ENCODE data around the gene APBA1. TPM values are rescaled to one million over a fixed set of nuclear protein-coding genes. Genes with fewer than 3 reads are reported as not detected.

Gene APBA1
- polyA plus RNA-seq, 1 of the 3 experiments (the other 2 are of a cell fraction) = 3.1 TPM

GRCh38 chr9:69468380-69468779 is 203.8 kb downstream of the APBA1 start:
- CTCF ChIA-PET = no interaction called here
- WGBS (ENCODE audit: low lambda C conversion rate) = 77% methylated on average over 1 of the region's 1 CpG
- Histone ChIP-seq H3K9me2 (no peaks in the 10 kb centered on the region), H3K27me3 (ENCODE audit: insufficient read depth) (no peaks in the 10 kb centered on the region), H3K4me1 (ENCODE audit: control insufficient read depth in 1 of 2, insufficient read depth in 2 of 2, low read depth in 1 of 2, low read length in 1 of 2) (peaks cover 0 to 9% of the 10 kb centered on the region in 2 experiments; a peak in 2 of 4 replicates), H3K36me3 (replicated peaks in 1 of 2; ENCODE audit: control insufficient read depth in 1 of 2, insufficient read depth in 2 of 2, low read length in 1 of 2) (no peaks in the 10 kb centered on the region), H3F3A (replicated peaks; ENCODE audit: insufficient read depth) (no peaks in the 10 kb centered on the region), H4K20me1 (ENCODE audit: insufficient read depth) (no peaks in the 10 kb centered on the region), H3K4me2 (no peak overlapping the region), H3K9me3 (no peaks in the 10 kb centered on the region), H3K79me2 (ENCODE audit: insufficient read depth) (no peaks in the 10 kb centered on the region), H3K4me3 (ENCODE audit: low read depth in 2 of 2, low read length in 1 of 2) (no peak overlapping the region), H3K27ac (ENCODE audit: low read depth in 2 of 2, low read length in 1 of 2) (no peak overlapping the region), H2AFZ (ENCODE audit: low read depth) (no peak overlapping the region), H3K9ac (no peak overlapping the region)
- no peak for DNase-seq
- TF ChIP-seq CTCF (IDR thresholded peaks at IDR 0.05) (no peak), FOSL2 (IDR thresholded peaks at IDR 0.05; ENCODE audit: borderline replicate concordance, low read depth) (no peak), SMC3 (IDR thresholded peaks at IDR 0.05; ENCODE audit: low read depth, low read length) (no peak), TCF12 (IDR thresholded peaks at IDR 0.05) (no peak), PBX3 (IDR thresholded peaks at IDR 0.05) (no peak), GATA2 (CRISPR knock-in tag; IDR thresholded peaks at IDR 0.05) (no peak), RXRA (IDR thresholded peaks at IDR 0.05; ENCODE audit: borderline replicate concordance, low read depth) (no peak), ZBTB33 (IDR thresholded peaks at IDR 0.05; ENCODE audit: borderline replicate concordance, low read depth) (no peak), EZH2phosphoT487 (IDR thresholded peaks at IDR 0.05; ENCODE audit: borderline replicate concordance, low read depth) (no peak), MXI1 (IDR thresholded peaks at IDR 0.05; ENCODE audit: low read depth, low read length) (no peak)
- POLR2A ChIA-PET = no interaction called here

GRCh38 chr9:69466151-69466550 is 206.0 kb downstream of the APBA1 start:
- Histone ChIP-seq H4K20me1 (ENCODE audit: insufficient read depth) (no peaks in the 10 kb centered on the region), H3K4me2 (no peak overlapping the region), H3K36me3 (replicated peaks in 1 of 2; ENCODE audit: control insufficient read depth in 1 of 2, insufficient read depth in 2 of 2, low read length in 1 of 2) (no peaks in the 10 kb centered on the region), H3K27me3 (ENCODE audit: insufficient read depth) (no peaks in the 10 kb centered on the region), H3K9me3 (no peaks in the 10 kb centered on the region), H2AFZ (ENCODE audit: low read depth) (no peak overlapping the region), H3K9me2 (no peaks in the 10 kb centered on the region), H3F3A (replicated peaks; ENCODE audit: insufficient read depth) (no peaks in the 10 kb centered on the region), H3K4me3 (ENCODE audit: low read depth in 2 of 2, low read length in 1 of 2) (no peak overlapping the region), H3K79me2 (ENCODE audit: insufficient read depth) (no peaks in the 10 kb centered on the region), H3K9ac (no peak overlapping the region), H3K27ac (ENCODE audit: low read depth in 2 of 2, low read length in 1 of 2) (no peak overlapping the region), H3K4me1 (ENCODE audit: control insufficient read depth in 1 of 2, insufficient read depth in 2 of 2, low read depth in 1 of 2, low read length in 1 of 2) (peaks cover 0 to 4% of the 10 kb centered on the region in 2 experiments; a peak in 2 of 4 replicates)
- CTCF ChIA-PET = interaction anchor here (1.3 kb wide), 1 partner anchor 13 kb away, joined by 3 read pairs; no protein-coding TSS in a partner anchor
- DNase-seq = no peak
- 69% methylated on average over 8 of the region's 8 CpGs for WGBS (ENCODE audit: low lambda C conversion rate)
- POLR2A ChIA-PET = no interaction called here
- TF ChIP-seq RCOR1 (IDR thresholded peaks at IDR 0.05; ENCODE audit: low read length) (no peak), GATA2 (CRISPR knock-in tag; IDR thresholded peaks at IDR 0.05) (no peak), NFIC (IDR thresholded peaks at IDR 0.05; ENCODE audit: borderline replicate concordance) (peak; percentile 30; the same call in 1 of the 2 replicates), USF1 (IDR thresholded peaks at IDR 0.05; ENCODE audit: borderline replicate concordance, low read depth) (peak; percentile 66; the same call in 1 of the 2 replicates), MAX (IDR thresholded peaks at IDR 0.05; ENCODE audit: low read depth) (peak; percentile 69)
